SK-N-SH treated with all-trans-retinoic acid at 6 μM for 48 hours (cell line): ENCODE results near the gene WDR12.

ENCODE experiments used
- ATAC-seq: fragments of 200-7000 bp; cut with Tn5 transposase; 3 replicates; pipeline ENCODE4 v1.9.1; 2020; ENCODE audit warnings: mild to moderate bottlenecking, moderate library complexity
- ARNTL ChIP-seq: fragments of 450-650 bp; formaldehyde crosslinking; IDR thresholded peaks from 2 replicates; pipeline ENCODE4 v1.5.0; 2020; ENCODE audit warnings: low read depth, mild to moderate bottlenecking, moderate library complexity, borderline replicate concordance
- BACH2 ChIP-seq: fragments of 250-450 bp; sonication (Bioruptor Pico); IDR thresholded peaks from 2 replicates; pipeline ENCODE4 v1.9.0; 2021; ENCODE audit warnings: mild to moderate bottlenecking, borderline replicate concordance
- CSDC2 ChIP-seq: fragments of 250-450 bp; sonication (Bioruptor Pico); IDR thresholded peaks from 2 replicates; pipeline ENCODE4 v1.5.0; 2020; ENCODE audit warnings: mild to moderate bottlenecking, moderate library complexity
- GLIS3 ChIP-seq: fragments of 250-450 bp; sonication (Bioruptor Pico); IDR thresholded peaks from 2 replicates; pipeline ENCODE4 v1.5.0; 2020; ENCODE audit warnings: mild to moderate bottlenecking, moderate library complexity
- OSR1 ChIP-seq: fragments of 250-450 bp; sonication (Bioruptor Pico); IDR thresholded peaks from 2 replicates; pipeline ENCODE4 v1.8.0; 2022; ENCODE audit warnings: moderate library complexity, mild to moderate bottlenecking, inconsistent platforms
- PPARA ChIP-seq: fragments of 250-450 bp; sonication (Bioruptor Pico); IDR thresholded peaks from 2 replicates; pipeline ENCODE4 v1.5.0; 2020; ENCODE audit warnings: mild to moderate bottlenecking, borderline replicate concordance
- SNAI2 ChIP-seq: fragments of 250-450 bp; sonication (Bioruptor Pico); IDR thresholded peaks from 2 replicates; pipeline ENCODE4 v1.5.0; 2020; ENCODE audit warnings: mild to moderate bottlenecking, moderate library complexity
- TOX ChIP-seq: fragments of 250-450 bp; sonication (Bioruptor Pico); IDR thresholded peaks from 2 replicates; pipeline ENCODE4 v1.8.0; 2021; ENCODE audit warnings: mild to moderate bottlenecking, moderate library complexity, borderline replicate concordance
- TSHZ2 ChIP-seq: fragments of 250-450 bp; sonication (Bioruptor Pico); IDR thresholded peaks from 2 replicates; pipeline ENCODE4 v1.5.0; 2020; ENCODE audit warnings: mild to moderate bottlenecking, moderate library complexity
- ZC3H10 ChIP-seq: fragments of 250-450 bp; sonication (Bioruptor Pico); IDR thresholded peaks from 2 replicates; pipeline ENCODE4 v1.5.1; 2021; ENCODE audit warnings: mild to moderate bottlenecking, moderate library complexity
- ZFP30 ChIP-seq: fragments of 450-650 bp; formaldehyde crosslinking; IDR thresholded peaks from 2 replicates; pipeline ENCODE4 v1.5.0; 2022; ENCODE audit warnings: mild to moderate bottlenecking, moderate library complexity
- ZNF70 ChIP-seq: fragments of 450-650 bp; formaldehyde crosslinking; IDR thresholded peaks from 2 replicates; pipeline ENCODE4 v1.5.0; 2020; ENCODE audit warnings: mild to moderate bottlenecking, moderate library complexity
- ZNF8 ChIP-seq: fragments of 450-650 bp; formaldehyde crosslinking; IDR thresholded peaks from 2 replicates; pipeline ENCODE4 v1.5.0; 2020; ENCODE audit warnings: mild to moderate bottlenecking, moderate library complexity
- TF ChIP-seq, protein P1 (sequence below): fragments of 250-450 bp; sonication (Bioruptor Pico); IDR thresholded peaks from 2 replicates; pipeline ENCODE4 v1.5.1; 2020; ENCODE audit warnings: low read depth, mild to moderate bottlenecking, moderate library complexity
- TF ChIP-seq, protein P2 (sequence below): fragments of 250-450 bp; sonication (Bioruptor Pico); IDR thresholded peaks from 2 replicates; pipeline ENCODE4 v1.8.0; 2020; ENCODE audit warnings: mild to moderate bottlenecking, moderate library complexity, borderline replicate concordance
- TF ChIP-seq, protein P3 (sequence below): fragments of 250-450 bp; sonication (Bioruptor Pico); IDR thresholded peaks from 2 replicates; pipeline ENCODE4 v1.5.1; 2021; ENCODE audit warnings: mild to moderate bottlenecking, moderate library complexity

Gene WDR12

GRCh38 chr2:202881570-202881969, 29.9 kb downstream of the WDR12 start (continued):
- no peak for TF ChIP-seq TSHZ2 (CRISPR knock-in tag)
- no peak for TF ChIP-seq ARNTL (CRISPR knock-in tag)
- TF ChIP-seq ZFP30 (CRISPR knock-in tag), result no peak
- TF ChIP-seq GLIS3 (CRISPR knock-in tag), result no peak

GRCh38 chr2:202877699-202878098, 33.8 kb downstream of the WDR12 start:
- no peak for TF ChIP-seq ZNF8
- no peak for TF ChIP-seq ZC3H10
- no peak for TF ChIP-seq SNAI2
- TF ChIP-seq BACH2 (CRISPR knock-in tag), result no peak
- ATAC-seq, result no peak

DNA sequence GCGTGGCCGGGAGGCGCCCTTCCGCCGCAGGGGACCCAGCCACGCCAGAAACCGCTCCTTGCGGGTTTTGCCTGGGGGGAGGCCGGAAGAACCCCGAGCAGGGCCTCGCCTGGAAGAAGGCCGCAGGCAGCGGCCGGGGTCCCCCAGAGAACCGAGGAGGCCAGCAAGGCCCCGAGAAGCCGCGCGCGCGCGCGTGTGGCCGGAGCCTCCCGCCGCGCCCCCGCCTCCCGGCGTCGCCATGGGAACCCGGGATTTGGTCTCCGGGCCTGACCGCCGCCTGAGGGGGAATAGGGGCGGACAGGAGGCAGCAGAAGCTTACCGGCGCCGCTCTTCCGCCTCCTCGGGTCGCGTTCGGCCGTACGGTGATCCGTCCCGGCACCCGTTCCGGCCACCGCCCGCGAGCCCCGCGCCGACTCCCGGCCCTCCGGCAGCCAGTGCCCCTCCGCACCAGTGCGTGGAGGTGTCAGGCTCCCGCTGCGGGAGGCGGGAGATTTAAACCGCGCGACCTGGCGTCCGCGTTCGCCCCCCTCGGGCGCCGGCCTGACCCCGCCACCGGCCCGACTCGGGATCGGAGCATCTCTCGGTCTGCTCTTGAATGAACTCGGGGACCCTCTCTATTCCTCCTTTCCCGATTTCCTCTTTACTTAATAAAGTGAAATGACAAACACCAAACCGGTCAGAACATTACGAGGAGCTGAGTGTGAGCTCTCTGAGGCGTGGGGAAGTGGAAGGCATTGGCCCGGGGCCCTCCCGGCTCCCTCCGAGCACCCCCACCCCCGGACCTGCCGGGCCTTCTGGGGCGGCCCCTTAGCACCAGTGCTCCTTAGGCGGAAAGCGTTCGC, 40.0 kb downstream of the WDR12 start, which contains the start of gene ICA1L:
TSS of gene ICA1L (minus strand) at position 467 of the 842 bp plus-strand sequence. CDS start 42,757 bp downstream, outside the sequence.
- ATAC-seq, result peak; percentile 86
- TF ChIP-seq TSHZ2 (CRISPR knock-in tag) (no peak), OSR1 (CRISPR knock-in tag) (no peak), ZNF70 (CRISPR knock-in tag) (no peak), PPARA (CRISPR knock-in tag) (no peak), CSDC2 (CRISPR knock-in tag) (no peak), ARNTL (CRISPR knock-in tag) (no peak), TOX (CRISPR knock-in tag) (no peak), ZC3H10 (no peak)
- TF ChIP-seq, protein P1, sequence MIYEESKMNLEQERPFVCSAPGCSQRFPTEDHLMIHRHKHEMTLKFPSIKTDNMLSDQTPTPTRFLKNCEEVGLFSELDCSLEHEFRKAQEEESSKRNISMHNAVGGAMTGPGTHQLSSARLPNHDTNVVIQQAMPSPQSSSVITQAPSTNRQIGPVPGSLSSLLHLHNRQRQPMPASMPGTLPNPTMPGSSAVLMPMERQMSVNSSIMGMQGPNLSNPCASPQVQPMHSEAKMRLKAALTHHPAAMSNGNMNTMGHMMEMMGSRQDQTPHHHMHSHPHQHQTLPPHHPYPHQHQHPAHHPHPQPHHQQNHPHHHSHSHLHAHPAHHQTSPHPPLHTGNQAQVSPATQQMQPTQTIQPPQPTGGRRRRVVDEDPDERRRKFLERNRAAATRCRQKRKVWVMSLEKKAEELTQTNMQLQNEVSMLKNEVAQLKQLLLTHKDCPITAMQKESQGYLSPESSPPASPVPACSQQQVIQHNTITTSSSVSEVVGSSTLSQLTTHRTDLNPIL (CRISPR knock-in tag), result no peak
- TF ChIP-seq, protein P2, sequence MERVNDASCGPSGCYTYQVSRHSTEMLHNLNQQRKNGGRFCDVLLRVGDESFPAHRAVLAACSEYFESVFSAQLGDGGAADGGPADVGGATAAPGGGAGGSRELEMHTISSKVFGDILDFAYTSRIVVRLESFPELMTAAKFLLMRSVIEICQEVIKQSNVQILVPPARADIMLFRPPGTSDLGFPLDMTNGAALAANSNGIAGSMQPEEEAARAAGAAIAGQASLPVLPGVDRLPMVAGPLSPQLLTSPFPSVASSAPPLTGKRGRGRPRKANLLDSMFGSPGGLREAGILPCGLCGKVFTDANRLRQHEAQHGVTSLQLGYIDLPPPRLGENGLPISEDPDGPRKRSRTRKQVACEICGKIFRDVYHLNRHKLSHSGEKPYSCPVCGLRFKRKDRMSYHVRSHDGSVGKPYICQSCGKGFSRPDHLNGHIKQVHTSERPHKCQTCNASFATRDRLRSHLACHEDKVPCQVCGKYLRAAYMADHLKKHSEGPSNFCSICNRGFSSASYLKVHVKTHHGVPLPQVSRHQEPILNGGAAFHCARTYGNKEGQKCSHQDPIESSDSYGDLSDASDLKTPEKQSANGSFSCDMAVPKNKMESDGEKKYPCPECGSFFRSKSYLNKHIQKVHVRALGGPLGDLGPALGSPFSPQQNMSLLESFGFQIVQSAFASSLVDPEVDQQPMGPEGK (CRISPR knock-in tag), result no peak
- TF ChIP-seq, protein P3, sequence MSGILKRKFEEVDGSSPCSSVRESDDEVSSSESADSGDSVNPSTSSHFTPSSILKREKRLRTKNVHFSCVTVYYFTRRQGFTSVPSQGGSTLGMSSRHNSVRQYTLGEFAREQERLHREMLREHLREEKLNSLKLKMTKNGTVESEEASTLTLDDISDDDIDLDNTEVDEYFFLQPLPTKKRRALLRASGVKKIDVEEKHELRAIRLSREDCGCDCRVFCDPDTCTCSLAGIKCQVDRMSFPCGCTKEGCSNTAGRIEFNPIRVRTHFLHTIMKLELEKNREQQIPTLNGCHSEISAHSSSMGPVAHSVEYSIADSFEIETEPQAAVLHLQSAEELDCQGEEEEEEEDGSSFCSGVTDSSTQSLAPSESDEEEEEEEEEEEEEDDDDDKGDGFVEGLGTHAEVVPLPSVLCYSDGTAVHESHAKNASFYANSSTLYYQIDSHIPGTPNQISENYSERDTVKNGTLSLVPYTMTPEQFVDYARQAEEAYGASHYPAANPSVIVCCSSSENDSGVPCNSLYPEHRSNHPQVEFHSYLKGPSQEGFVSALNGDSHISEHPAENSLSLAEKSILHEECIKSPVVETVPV (CRISPR knock-in tag), result no peak
